NCI-H748 (cell line): Measurements from ENCODE around the gene USP35.
"Not testable (repeated sequence)": the region's sequence is repeated elsewhere in the genome, so short reads cannot be mapped to it uniquely, and the experiment has no call there.

Experiments
- DNase-seq: peaks from one replicate; lab custom pipeline; 2025; ENCODE audit not compliant: unreplicated experiment; lab: John Stamatoyannopoulos, UW

The USP35 gene

DNA sequence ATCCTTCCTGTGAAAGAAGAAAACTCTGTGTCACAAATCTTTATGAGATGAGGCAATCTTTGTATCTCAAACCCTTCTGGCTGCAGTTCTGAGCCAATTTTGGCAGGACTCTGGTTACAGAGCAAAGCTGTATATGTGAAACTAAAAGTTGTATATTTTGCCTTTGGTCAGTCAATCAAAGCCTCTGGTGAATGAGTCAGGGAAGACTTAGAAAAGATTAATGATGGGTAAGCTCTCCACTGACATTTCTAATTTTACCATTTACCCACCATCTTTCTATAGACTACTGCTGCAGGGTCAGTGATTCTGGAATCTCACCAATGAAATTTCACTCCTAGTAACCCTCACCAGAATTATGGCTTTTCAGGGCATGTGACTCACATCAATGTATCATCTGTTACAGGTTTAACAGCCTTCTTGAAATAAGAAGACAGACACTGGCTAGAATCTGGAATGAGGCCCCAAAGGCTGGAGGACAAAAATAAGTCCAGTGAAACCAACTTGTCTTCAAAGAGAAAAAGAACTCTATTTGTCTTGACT lies 43.3 kb downstream of the USP35 start:
- DNase-seq = no peak

DNA sequence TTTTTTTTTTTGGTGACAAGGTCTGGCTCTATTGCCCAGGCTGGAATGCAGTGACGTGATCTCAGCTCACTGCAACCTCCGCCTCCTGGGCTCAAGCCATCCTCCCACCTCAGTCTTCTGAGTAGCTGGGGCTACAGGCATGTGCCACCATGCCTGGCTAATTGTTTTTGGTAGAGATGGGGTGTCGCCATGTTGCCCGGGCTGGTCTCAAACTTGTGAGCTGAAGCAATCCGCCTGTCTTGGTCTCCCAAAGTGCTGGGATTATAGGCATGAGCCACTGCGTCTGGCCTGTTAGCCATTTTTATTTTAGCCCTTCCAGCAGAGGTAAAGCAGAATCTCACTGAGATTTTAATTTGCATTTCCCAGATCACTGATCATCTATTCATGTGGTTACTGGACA lies 44.3 kb downstream of the USP35 start:
- not testable (repeated sequence) for DNase-seq

DNA sequence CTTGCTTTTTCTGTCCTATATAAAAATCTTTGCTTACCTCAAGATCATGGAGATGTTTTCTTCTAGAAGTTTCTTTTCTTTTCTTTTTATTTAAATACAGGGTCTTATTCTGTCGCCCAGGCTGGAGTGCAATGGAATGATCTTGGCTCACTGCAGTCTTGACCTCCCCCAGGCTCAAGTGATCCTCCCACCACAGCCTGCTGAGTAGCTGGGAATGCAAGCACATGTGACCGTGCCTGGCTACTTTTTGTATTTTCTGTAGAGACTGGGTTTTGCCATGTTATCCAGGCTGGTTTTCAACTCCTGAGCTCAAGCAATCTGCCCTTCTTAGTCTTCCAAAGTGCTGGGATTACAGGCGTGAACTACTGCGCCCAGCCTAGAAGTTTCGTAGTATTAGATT lies 45.3 kb downstream of the USP35 start:
- DNase-seq = no peak

DNA sequence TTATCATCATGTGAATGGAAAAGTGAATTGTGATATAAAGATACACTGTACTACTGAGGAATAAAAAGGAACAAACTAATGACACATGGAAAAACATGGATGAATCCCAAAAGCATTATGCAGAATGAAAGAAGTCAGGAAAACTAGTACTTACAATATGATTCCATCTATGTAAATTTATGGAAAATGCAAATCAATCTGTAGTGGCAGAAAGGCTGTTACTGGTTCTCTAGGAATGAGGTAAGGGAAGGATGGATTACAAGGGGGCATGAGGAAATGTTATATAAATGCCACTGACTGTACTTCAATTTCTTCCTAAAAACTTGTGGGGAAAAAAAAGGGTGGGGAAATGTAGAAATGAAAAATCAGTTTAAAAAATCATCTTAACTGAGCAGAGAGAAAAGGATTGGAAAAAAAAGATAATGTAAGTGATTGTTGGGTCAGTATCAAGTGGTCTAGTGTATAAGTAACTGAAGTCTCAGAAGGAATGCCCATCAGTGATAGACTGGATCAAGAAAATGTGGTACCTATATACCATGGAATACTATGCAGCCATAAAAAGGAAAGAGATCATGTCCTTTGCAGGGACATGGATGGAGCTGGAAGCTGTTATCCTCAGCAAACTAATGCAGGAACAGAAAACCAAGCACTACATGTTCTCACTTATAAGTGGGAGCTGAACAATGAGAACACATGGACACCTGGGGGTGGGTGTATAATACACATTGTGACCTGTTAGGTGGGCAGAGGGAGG lies 48.8 kb downstream of the USP35 start:
- DNase-seq = no peak

DNA sequence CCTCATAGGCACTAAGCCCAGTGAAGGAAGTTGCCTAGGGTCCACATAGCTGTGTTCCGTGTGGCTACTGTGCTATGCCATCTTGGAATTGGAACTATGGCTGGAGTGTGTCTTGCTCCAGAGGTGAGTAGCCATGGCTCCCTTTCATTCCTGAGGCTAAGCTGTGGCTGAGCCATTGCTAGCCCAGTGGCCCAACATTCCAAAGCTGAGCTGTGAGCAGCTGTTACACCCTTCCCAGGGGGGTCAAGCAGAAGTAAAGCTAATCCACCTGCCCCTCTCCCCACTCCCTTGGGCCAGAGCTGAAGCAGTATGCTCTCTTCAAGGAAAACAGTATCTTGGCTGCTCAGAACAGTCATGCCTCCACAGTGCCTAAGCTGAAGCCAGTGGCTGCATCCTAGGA lies 51.1 kb downstream of the USP35 start:
- DNase-seq = no peak

DNA sequence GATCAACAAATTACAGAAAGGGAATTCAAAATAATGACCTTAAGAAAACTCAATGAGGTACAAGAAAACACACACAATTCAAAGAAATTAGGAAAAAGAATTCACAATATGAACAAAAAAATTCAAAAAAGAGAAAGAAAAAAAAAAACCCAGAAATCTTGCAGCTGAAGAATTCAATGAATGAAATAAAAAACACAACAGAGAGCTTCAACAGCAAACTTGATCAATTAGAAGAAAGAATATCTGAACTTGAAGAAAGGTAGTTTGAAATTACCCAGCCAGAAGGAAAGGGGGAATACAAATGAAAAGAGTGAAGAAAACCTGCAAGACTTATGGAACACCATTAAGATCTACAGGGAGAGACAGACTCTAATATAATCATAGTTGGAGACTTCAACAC lies 52.8 kb downstream of the USP35 start:
- no peak for DNase-seq

DNA sequence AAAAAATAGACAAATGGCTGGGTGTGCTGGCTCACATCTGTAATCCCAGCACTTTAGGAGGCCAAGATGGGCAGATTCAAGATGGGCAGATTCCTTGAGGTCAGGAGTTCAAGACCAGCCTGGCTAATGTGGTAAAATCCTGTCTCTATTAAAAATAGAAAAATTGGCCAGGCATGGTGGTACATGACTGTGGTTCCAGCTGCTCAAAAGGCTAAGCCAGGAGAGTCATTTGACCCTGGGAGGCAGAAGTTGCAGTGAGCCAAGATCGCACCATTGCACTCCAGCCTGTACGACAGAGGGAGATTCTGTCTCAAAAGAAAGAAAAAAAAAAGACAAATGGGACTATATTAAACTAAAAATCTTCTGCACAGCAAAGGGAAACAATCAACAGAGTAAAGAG lies 55.4 kb downstream of the USP35 start:
- DNase-seq = no peak

DNA sequence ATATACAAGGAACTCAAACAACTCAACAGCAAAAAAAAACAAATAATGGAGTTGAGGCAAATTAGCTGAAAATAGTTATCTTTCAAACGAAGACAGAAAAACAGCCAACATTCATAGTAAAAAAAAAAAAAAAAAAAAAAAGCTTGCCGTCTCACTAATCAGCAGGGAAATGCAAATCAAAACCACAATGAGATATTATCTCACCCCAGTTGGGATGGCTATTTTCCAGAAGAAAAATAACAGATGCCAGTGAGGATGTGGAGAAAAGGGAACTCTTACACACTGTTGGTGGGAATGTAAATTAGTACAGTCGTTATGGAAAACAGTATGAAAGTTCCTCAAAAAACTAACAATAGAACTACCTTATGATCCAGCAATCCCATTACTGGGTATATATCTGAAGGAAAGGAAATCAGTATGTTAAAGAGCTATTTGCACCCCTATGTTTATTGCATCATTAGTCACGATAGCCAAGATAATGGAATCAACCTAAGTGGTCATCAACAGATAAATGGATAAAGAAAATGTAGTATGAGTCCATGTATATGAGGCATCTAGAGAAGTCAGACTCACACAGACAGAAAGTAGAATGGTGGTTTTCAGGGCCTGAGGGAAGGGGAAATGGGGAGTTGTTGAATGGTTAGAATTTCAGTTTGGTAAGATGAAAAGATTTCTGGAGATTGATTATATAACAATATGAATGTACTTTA lies 56.0 kb downstream of the USP35 start:
- no peak for DNase-seq

DNA sequence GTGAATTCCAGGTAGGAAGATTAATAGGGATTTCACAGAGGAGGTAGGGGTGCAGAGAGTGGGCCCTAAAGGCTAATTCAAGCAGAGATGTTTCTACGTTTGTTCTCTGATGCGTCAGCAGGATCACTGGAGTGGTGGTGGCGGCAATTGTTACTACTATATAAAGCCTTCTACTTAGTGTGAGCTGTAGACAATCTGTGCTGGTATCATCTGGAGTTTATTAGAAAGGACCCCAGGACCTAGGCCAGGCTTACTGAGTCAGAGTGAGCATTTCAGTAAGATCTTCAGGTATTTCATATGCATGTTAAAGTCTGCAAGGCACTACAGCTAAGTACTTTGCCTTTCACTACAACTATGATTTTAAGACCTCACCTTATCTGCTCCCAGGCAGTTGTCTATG lies 59.5 kb downstream of the USP35 start:
- no peak for DNase-seq

DNA sequence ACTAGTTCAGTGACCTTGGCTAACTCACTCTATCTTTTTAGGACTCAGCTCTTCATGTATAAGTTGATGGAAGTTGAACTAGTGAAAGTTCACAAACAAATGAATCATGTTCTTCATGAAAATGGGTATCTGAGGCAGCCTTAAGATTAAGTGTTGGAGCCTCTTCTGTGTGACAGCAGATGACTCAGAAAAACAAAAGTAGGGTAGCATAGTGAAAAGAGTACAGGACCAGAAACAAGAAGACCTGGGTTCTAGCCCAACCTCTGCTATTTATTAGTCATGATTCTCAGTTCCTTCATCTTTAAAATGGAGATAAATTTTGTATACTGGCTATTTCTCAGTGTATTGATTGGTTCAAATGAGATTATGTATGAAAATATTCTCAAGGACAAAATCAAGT lies 60.2 kb downstream of the USP35 start:
- DNase-seq = no peak

DNA sequence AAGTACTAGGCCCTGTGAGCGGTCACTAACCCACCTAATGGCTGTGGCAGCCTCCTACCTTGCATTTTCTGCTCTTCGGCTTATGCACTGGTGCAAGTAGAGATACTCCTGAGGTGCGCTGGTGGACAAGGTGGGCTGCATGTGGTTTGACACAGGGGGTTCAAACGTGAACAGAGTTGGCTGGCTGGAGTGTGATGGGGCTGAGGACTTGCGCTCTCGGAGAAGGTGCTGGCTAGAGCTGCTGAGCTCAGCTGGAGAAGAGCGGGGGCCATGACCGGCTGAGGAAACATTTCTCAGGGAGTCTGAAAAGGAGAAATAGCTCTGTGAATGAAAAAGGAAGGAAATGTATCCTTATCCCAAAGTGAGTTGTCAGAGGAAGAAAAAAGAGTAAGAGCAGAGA lies 61.4 kb downstream of the USP35 start:
- DNase-seq = no peak

DNA sequence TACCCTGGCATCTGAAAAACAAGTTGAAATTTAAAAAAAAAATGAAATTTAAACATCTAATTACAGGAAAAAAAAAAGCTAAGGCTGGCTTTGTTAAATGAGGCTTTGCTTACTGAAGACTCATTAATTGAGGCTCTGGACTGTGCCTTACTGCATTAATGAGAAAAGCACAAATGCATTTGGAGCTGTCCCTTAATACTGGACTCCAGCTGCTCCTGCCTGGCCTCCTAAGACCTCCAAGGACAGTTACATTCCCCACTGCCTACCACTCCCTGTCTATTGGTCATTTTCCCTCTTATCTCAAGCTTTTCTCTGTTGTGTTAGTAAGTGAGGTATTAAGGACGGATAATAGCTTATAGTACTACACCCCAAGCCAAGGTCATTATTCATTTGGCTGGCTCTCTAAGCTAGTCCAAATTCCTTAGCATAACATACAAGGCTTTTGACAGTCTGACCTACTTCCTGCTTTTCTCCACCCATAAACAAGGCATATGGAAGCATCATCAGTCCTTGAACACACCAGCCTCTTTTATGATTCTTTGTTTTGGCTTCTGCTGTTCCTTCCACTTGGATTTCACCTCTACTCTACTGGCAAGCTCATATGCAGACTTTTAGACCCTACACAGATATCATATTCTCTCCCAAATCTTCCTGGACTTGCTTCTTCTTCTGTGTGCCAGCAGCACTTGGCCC lies 62.5 kb downstream of the USP35 start:
- no peak for DNase-seq

DNA sequence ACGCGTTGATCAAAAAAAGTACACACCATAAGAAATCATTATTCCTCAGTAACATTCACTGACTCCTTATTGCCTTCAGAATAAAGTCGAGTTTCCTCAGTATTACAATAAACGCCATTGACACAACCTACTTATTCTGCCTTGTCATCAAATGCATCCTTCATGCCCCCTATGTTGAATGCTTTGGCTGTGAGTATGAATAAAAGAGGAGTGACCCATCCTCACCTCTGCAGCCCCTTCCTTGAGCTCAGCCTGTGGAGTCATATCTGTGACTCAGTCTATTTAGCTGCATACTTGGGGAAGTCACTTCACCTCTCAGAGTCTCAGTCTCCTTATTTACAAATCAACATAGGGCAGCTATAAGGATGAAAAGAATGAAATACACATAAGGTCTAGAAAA lies 65.1 kb downstream of the USP35 start:
- DNase-seq = no peak

DNA sequence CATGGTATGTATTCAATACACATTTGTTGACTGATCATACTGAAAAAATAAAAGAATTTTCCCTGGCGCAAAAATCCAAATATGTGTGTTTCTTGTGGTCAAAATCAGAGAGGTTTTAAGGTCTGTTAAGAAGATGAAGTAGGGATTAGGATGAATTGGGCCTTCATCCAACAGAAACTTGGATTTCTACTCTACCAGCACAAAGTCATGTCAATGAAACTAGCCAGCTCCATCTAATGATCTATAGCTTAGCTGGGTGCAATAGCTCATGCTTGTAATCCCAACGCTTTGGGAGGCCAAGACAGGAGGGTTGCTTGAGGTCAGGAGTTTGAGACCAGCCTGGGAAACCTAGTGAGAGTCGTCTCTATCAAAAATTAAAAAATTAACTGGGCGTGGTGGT lies 65.5 kb downstream of the USP35 start:
- no peak for DNase-seq

DNA sequence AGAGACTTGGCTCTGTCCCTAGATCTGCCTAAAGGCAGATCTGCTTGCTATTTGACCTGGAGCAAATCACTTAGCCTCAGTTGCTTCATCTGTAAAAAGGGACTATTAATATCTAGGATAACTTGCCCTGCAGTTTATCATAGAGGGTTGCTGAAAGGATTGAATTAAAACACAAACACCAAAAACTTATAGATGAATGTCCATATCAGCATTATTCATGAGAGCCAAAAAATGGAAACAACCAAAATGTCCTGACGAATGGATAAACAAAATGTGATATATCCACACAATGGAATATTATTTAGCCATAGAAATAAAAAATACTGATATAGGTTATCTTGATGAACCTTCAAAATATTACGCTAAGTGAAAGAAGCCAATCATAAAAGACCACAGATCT lies 67.2 kb downstream of the USP35 start:
- DNase-seq = no peak

DNA sequence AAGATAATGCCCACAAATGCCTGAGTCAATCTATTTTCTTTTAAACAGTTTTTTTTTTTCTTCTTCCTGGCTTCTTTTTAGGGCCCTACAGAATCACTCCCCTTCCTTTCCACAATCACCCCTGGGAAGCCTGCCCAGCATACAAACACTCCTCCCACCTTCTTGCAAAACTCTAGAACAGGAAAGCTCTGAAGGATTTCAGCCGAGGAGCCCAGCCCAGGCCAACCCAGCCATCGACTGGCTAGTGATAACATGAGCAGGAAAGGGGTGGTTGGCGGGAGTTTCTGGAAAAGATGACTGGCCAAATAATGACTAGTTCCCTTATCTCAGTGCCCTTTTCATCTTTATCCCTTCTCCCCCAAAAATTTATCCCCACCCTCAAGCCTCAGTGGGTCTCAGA lies 68.2 kb downstream of the USP35 start:
- no peak for DNase-seq

DNA sequence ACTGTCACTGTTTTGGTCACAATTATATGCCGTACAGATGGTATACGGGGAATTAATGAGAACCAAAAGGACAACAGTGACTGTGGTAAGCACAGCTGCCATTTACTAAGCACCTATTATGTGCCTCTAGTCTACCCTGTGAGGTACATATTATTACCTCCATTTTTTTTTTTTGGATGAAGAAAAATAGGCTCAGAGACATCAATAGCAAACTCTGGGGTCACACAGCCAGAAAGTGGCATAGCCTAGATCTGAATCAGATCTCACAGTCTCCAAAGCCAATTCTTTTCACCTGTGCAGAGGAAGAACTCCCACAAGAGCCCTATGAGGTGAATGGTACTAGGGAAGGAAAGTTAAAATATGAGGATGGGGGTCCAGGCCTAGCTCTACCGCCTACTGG lies 68.9 kb downstream of the USP35 start:
- DNase-seq = no peak

DNA sequence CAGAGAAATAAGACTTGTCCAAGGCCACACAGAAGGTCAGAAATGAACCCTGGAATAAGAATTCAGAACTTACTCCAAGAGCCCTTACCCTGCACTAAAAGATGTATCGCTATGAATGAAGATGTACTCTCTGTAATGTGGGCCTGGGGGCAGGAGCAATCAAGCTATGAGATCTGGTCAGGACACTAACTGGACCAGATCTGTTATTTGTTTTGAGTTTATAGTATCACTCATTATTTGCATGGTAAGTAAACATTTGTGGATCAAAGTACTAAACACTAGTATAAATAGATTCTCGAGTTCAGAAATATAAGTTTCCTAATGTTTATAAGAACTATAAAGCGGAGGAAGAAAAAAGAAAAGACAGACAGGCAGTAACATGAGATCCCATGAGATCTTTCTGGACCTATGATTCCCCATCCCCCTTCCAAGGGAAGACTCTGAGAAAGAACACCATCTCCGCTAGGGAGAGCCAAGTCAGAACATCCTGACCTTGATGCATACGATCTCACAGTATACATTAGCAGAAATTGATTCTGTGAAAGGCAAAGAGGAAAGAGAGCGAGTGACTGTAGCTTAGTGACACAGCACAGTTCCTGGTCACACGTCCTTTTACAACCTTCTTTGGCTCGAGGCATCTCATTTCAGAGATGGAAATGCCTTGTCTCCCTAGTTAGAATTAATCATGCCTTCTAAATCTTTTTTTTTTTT lies 71.2 kb downstream of the USP35 start:
- no peak for DNase-seq

DNA sequence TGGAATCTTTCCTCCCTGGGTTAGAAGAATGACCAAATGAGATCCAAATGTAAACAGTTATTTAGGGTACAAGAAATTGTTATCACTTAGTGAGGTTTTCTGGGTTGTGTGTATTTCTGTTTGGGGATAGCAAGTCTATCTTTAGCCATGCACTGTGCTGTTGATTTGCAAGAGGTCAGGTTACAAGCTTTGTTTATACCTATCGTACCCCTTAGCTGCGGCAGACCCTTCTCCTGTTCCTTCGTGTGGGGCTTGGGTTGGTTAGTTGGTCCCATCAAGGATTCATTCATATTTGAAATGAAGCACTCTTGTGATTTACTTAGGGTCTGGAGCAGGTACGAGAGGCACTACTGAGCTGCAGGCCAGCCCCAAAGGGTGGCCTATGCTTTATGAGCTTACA lies 72.6 kb downstream of the USP35 start:
- DNase-seq = no peak

DNA sequence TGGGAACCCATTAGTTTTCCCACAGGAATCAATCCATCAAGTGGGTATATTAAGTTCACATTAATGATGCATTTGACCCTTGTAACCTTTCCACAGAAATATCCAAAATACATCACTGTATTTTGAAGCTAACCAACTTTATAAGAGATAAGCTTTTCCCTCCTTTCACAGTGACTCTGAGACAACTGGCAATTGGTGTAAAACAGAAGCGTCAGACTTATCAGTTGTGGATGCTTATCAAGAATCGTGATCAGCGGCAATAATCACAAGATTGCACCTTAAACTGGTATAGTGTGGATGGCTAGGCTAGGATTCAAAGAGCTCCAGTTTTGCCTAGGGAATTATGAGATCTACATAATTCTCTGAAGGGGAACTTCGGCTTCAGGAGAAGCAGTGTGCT lies 73.1 kb downstream of the USP35 start:
- DNase-seq = no peak

DNA sequence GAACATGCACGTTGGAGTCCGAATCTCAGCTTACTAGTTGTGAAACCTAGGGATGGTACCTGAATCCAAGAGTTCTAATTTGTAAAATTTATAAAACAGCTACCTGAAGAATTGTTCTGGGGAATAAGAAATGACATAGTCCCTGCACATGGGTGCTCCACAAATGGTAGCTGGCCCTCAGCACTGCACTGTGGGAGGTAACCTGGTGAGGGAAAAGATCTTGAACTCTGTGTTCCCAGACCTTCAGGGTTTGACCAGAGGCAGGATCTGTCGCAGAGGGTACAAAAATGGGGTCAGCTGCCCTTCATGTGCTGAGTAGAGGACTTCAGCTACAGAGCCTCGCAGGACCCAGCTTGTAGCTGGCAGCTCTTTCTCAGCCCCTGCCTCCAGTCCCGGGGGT lies 73.5 kb downstream of the USP35 start:
- no peak for DNase-seq
